Progenitor cell of endocrine pancreas (in vitro differentiated cells): ENCODE results near the gene DCC. TPM values are rescaled to one million over a fixed set of nuclear protein-coding genes. Genes with fewer than 3 reads are reported as not detected.

ENCODE experiments used
- DNase-seq: peaks from one replicate; pipeline ENCODE4 v3.0.0; 2021; ENCODE audit warnings: low spot score; ENCODE audit not compliant: unreplicated experiment
- H3K27ac Mint-ChIP-seq: 2 replicates; pipeline ENCODE4 v1.8.0; 2021; ENCODE audit warnings: mild to moderate bottlenecking, moderate library complexity, mixed read lengths
- H3K27me3 Mint-ChIP-seq: 2 replicates; pipeline ENCODE4 v1.8.0; 2021; ENCODE audit warnings: mixed read lengths
- H3K36me3 Mint-ChIP-seq: 2 replicates; pipeline ENCODE4 v1.8.0; 2022; ENCODE audit warnings: mixed read lengths; ENCODE audit not compliant: insufficient read depth
- H3K4me1 Mint-ChIP-seq: 2 replicates; pipeline ENCODE4 v1.8.0; 2021; ENCODE audit warnings: low read depth, mixed read lengths
- H3K4me3 Mint-ChIP-seq: 2 replicates; pipeline ENCODE4 v1.8.0; 2021; ENCODE audit warnings: low read depth, mild to moderate bottlenecking, moderate library complexity, mixed read lengths
- H3K9me3 Mint-ChIP-seq: 2 replicates; pipeline ENCODE4 v1.8.0; 2021; ENCODE audit warnings: low read depth, mixed read lengths
- total RNA-seq: library from RNA; stranded (reverse); gene quantifications from 2 replicates; pipeline ENCODE4 v1.2.1, GENCODE V29; 2021
- TF ChIP-seq, protein P1 (sequence below): fragments of 200-600 bp; sonication (generic); IDR thresholded peaks from one replicate; pipeline ENCODE4 v1.5.0; 2021; ENCODE audit warnings: antibody characterized with exemption, mild to moderate bottlenecking; ENCODE audit not compliant: unreplicated experiment

The DCC gene
- total RNA-seq, 1 donor from 2014 or later, result 8.4 TPM

DNA sequence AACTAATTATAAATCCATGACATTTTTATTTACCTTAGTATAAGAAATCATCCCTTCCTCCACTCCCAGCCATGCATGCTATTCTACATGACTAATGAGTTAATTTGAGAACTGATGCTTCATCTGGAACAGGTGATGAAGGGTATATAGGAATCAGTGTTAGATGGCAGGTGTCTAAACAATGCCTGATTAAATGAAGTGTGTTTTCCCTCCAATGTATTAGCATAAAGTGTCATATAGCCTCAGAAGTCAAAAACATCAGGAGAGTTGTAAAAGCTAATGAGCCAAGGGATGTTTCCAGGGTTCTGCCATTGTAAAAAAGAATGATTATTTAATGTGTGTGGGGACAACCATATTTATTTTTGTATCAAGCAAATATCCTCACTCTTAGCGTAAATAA, 913.8 kb downstream of the DCC start:
- H3K27me3 Mint-ChIP-seq, result no peaks in the 10 kb centered on the region
- no peaks in the 10 kb centered on the region for H3K9me3 Mint-ChIP-seq
- H3K4me3 Mint-ChIP-seq, result no peak overlapping the region
- H3K36me3 Mint-ChIP-seq, result no peaks in the 10 kb centered on the region
- H3K27ac Mint-ChIP-seq, result no peak overlapping the region
- no peaks in the 10 kb centered on the region for H3K4me1 Mint-ChIP-seq
- no peak for DNase-seq
- TF ChIP-seq, protein P1, sequence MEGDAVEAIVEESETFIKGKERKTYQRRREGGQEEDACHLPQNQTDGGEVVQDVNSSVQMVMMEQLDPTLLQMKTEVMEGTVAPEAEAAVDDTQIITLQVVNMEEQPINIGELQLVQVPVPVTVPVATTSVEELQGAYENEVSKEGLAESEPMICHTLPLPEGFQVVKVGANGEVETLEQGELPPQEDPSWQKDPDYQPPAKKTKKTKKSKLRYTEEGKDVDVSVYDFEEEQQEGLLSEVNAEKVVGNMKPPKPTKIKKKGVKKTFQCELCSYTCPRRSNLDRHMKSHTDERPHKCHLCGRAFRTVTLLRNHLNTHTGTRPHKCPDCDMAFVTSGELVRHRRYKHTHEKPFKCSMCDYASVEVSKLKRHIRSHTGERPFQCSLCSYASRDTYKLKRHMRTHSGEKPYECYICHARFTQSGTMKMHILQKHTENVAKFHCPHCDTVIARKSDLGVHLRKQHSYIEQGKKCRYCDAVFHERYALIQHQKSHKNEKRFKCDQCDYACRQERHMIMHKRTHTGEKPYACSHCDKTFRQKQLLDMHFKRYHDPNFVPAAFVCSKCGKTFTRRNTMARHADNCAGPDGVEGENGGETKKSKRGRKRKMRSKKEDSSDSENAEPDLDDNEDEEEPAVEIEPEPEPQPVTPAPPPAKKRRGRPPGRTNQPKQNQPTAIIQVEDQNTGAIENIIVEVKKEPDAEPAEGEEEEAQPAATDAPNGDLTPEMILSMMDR, result no peak

DNA sequence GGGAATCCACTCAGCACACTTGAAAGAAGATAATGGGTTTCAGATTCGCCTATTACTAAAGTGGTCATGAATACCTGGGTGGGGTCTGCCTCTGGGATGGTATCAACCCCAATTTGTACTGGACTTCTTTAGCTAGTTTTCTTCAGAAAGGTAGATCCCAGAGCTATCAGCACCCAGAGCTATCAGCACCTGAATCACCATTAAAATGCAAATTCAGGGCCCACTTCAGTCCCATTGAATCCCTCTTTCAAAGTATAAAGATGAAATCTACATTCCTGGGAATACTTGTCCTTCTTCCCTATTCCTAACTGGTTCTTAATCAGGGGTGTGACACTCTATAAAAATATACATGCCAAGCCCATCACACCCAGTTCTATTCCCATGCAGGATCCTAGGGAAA, 914.3 kb downstream of the DCC start:
- H3K9me3 Mint-ChIP-seq, result no peaks in the 10 kb centered on the region
- no peaks in the 10 kb centered on the region for H3K27me3 Mint-ChIP-seq
- DNase-seq, result no peak
- no peak overlapping the region for H3K27ac Mint-ChIP-seq
- no peaks in the 10 kb centered on the region for H3K36me3 Mint-ChIP-seq
- no peaks in the 10 kb centered on the region for H3K4me1 Mint-ChIP-seq
- TF ChIP-seq, protein P1, result no peak
- H3K4me3 Mint-ChIP-seq, result no peak overlapping the region

DNA sequence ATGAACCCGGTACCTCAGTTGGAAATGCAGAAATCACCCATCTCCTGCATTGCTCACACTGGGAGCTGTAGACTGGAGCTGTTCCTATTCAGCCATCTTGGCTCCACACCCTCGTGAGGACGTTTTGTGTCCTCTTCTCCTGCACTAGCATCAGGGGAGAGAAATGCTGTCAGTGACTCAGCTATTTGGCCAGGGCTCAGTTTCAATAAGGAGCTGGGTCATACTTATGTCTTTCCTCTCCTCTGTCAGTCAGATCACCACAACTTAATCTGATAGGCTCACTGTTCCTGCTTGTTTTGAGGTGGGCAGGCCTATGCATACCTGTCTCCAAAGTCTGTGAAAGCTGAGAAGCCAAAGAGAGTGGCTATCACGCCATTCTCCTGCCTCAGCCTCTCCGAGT, 921.2 kb downstream of the DCC start:
- Mint-ChIP-seq H3K27ac (no peak overlapping the region), H3K36me3 (no peaks in the 10 kb centered on the region), H3K9me3 (peaks cover 3% of the 10 kb centered on the region), H3K4me1 (no peaks in the 10 kb centered on the region), H3K27me3 (no peaks in the 10 kb centered on the region), H3K4me3 (no peak overlapping the region)
- TF ChIP-seq, protein P1, result no peak
- no peak for DNase-seq

DNA sequence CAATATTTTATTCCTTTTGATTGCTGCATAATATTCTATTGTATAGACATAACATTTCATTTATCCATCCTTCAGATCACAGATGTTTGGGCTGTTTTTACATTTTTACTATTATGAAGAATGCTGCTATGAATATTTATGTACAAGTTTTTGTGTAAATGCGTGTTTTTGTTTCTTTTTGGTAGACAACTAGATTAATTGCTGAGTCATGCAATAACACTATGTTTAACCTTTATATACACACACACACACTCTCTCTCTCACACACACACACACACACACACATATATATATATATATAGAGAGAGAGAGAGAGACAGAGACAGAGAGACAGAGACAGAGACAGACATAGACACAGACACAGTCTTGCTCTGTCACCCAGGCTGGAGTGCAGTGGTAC, 926.9 kb downstream of the DCC start:
- H3K27ac Mint-ChIP-seq, result no peak overlapping the region
- no peaks in the 10 kb centered on the region for H3K9me3 Mint-ChIP-seq
- TF ChIP-seq, protein P1, result no peak
- H3K4me1 Mint-ChIP-seq, result no peaks in the 10 kb centered on the region
- DNase-seq, result no peak
- H3K4me3 Mint-ChIP-seq, result no peak overlapping the region
- no peaks in the 10 kb centered on the region for H3K36me3 Mint-ChIP-seq
- no peaks in the 10 kb centered on the region for H3K27me3 Mint-ChIP-seq

DNA sequence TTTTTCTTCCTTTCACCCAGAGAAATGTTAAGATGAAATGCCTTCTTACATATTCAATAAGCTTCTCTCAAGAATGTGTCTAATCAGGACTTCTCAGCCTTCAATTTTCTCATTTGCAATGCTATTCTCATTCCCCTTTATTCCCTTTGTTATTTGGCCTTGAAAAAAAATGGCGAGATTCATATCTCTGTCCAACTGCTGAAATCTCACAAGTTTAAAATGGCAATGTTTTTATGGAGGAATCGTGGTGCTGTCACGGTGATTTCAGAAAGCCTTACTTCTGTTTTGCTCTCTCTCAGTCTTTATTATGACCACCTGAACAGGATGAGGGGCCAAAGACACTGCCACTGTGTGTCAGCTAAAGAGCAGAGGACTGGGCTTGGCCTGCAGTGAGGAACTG, 928.5 kb downstream of the DCC start:
- DNase-seq, result no peak
- Mint-ChIP-seq H3K27me3 (no peaks in the 10 kb centered on the region), H3K4me3 (no peak overlapping the region), H3K27ac (no peak overlapping the region), H3K36me3 (no peaks in the 10 kb centered on the region), H3K9me3 (no peaks in the 10 kb centered on the region), H3K4me1 (no peaks in the 10 kb centered on the region)
- TF ChIP-seq, protein P1, result no peak
